CD4-positive, alpha-beta T cell treated with Interleukin-21 for 1 hour (primary cell): ENCODE results near the gene GATC.
"Not testable (repeated sequence)": the region's sequence is repeated elsewhere in the genome, so short reads cannot be mapped to it uniquely, and the experiment has no call there.

Experiments used
- DNase-seq: peaks from one replicate; pipeline ENCODE4 v3.0.0-alpha.2; 2020

Gene GATC

DNA sequence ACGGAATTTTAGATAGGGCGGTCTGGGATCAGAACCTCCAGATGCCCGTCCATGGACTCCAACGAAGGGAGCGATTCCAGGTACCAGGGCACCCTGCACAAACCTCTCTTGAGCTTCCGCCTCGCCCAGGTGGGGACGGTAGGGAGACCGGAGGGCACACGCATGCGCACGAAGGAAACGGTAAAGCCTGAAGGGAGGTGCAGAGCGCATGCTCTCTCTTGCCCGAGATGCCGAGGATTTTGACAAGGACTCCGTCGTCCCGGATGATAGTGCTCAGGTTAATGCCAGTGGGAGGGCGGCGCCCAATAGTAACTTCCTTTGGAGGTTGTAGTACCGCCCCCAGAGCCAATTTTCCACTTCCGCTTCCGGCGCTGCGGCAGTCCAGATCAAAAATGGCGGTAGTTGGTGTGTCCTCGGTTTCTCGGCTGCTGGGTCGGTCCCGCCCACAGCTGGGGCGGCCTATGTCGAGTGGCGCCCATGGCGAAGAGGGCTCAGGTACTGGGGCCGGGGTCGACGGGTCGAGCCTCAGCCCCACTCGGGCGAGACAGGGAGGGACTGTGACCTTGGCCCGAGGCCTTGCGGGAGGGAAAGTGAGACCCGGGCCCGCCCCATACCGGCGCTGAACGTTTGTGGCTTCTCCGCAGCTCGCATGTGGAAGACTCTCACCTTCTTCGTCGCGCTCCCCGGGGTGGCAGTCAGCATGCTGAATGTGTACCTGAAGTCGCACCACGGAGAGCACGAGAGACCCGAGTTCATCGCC is 8.3 kb upstream of the GATC start, which contains the start of gene COX6A1:
Gene COX6A1 (plus strand): TSS at position 379 of the 760 bp plus-strand sequence. CDS start 14 bp downstream, at position 393.
- peak; percentile 99 for DNase-seq

DNA sequence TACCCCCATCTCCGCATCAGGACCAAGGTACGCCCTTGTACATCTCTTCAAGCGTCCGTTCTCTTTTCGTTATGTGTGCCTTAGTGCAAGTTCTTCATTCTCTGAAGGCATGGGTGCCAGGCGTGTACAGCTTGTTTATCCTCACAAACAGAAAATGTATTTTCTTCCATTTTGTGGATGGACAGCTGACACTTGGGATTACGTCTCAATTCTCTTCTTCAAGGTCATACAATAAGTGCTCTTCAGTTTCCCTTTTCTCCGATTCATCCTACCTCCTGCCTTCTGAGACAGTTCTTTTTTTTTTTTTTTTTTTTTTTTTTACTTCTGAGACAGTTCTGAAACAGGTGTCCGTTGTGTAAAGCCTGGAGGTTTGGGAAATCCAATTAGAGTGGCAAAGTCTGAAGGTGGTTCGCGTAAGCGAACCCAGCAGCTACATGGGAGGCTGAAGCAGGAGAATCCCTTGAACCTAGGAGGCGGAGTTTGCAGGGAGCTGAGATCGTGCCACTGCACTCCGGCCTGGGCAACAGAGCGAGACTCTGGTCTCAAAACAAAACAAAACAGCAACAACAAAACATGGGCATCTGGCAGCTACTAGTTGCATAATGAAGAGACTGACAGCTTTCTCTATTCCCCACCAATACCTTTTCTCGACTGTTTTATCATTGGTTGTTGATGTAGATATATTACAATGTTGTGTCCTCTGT is 7.6 kb upstream of the GATC start:
- no peak for DNase-seq

DNA sequence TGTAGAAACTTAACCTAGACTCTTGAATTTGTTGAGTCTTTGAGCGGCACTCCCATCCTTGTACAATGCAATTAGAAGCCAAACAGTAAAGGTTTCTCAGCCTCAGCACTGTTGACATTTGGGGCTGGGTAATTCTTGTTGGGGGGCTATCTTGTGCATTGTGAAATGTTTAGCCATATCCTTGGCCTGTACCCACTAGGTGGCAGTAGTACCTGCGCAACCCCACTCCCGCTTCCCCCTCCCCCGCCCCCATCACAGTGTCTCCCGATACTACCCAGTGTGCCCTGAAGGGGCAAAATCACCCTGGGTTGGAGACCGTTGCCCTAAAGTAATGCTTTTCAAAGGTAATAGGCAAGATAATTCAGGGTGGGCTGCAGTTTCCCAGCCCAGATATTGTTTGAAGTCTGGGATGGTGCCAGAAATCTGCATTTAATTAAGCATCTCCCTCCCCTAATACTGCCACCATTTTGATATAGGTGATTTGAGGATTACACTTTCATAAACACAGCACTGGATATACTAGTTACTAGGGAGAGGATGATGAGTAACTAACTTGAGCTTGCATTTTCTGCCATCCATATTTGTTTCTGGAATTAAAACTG is 6.5 kb upstream of the GATC start:
- DNase-seq = peak; percentile 86

GRCh38 chr12:120444676-120445075 is 1.6 kb upstream of the GATC start:
- no peak for DNase-seq

DNA sequence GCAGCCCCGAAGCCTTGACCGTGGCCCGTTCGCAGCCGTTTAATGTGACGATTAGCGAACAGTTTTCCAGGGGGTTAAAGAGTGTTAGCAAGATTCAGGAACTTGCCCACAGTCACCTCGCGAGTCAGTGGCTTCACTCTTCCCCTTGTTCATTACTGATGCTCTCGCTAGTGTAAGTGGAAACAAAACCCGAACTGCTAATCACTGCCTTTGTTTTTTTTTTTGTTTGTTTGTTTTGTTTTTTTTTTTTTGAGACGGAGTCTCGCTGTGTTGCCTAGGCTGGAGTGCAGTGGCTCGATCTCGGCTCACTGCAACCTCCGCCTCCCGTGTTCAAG is 567 bp downstream of the GATC start:
- not testable (repeated sequence) for DNase-seq

DNA sequence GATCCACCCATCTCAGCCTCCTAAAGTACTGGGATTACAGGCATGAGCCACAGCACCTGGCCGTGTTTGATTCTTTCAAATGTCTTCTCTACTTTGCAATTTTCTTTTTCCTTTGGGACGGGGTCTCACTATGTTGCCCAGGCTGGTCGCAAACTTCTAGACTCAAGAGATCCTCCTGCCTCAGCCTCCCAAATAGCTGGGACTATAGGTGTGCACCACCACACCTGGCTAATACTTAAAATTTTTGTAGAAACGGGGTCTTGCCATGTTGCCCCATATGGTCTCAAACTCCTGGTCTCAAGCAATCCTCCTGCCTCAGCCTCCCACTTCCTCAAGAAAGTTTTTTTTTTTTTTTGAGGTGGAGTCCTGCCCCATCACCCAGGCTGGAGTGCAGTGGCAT is 1.7 kb downstream of the GATC start:
- DNase-seq = no peak

DNA sequence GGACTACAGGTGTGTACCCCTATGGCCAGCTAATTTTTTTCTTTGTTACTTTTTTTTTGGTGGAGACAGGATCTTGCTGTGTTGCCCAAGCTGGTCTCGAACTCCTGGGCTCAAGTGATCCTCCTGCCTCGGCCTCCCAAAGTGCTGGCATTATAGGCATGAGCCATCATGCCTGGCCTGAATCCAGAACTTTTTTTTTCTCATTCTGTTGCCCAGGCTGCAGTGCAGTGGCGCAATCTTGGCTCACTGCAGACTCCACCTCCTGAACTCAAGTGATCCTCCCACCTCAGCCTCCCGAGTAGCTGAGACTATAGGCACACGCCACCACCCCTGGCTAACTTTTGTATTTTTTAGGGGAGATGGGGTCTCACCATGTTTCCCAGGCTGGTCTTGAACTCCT is 6.3 kb downstream of the GATC start:
- DNase-seq = not testable (repeated sequence)

GRCh38 chr12:120453060-120453750 is 7.0 kb downstream of the GATC start:
- no peak for DNase-seq

- peak; percentile 60 for DNase-seq
These were observed 7.7 kb downstream of the GATC start for GRCh38 chr12:120453977-120454376.

DNA sequence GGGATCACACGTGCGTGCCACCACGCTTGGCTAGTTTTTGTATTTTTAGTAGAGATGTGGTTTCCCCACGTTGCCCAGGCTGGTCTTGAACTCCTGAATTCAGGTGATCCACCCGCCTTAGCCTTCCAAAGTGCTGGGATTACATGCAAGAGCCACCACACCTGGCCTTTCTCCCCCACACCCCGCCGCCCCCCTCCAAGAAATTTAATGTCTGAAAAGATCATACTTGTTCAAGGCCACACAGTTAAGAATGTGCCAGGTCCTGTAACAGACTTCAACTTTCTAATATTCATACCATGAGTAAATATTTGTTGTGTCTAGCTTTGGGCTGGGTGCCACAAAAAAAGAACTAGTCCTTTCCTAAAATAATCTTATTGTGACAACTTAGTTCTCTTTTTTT is 9.1 kb downstream of the GATC start:
- DNase-seq = no peak

DNA sequence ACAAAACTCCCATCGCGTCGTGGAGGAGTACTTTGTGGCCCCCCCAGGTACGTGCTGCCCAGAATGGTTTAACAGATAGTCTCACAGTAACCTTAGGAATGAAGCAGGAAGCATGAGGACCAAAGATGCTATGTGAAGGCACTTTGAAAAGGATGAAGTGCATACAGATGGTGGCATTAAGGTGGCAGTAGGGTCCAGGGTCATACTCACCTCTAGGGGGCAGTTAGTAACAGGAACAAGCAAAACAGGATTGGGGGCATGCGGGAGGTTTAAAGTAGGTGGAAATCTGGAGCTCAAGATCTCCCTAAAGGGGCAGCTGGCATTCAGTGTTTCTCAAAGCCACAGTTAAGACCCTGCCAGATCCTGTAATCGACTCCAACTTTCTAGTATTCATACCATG is 10.9 kb downstream of the GATC start:
- DNase-seq = peak; percentile 15

DNA sequence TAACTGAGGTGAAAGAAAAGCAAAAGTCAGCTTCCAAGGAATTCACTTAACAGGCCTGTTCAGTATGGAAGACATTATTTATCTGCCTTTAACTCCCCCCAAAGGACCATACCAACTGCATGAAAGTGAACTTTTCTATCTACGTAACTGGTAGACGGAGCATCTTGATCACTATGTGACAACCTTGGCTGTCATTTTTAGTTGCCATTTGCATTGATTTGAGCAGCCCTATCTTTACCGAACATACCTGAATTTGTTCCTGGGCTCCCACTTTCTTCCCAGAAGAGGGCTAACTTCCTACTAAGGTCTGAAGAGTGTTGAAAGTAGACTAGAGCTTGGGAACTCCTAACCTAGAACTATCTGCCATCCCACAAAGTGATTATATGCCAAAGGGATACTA is 13.9 kb downstream of the GATC start:
- no peak for DNase-seq

DNA sequence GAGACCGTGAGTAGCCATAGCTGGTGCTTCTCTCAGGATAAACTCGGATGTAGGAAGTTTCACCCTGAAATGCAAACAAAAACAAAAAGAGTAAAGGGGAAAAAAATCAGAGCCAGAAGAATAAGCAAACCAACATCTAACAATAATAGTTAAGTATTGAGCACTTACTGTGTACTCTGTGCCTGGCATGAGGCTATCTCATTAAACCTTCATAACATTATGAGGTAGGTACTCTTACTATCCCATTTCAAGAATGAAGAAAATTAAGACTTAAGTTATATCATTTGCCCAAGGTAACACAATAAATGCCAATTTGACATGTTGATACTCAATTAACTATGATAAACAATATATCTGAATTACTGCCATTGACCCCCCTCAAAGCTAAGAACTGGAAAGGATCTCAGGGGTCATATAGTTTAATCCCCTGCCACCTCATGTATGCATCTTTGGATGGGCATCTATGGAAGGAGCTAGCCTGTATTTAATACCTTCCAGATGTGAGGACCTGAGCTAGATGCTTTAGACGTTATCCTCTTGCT is 15.9 kb downstream of the GATC start:
- no peak for DNase-seq

- DNase-seq = no peak
These were observed 17.5 kb downstream of the GATC start for GRCh38 chr12:120463712-120464111.

- DNase-seq = no peak
These were observed 19.5 kb downstream of the GATC start for GRCh38 chr12:120465756-120466155.

DNA sequence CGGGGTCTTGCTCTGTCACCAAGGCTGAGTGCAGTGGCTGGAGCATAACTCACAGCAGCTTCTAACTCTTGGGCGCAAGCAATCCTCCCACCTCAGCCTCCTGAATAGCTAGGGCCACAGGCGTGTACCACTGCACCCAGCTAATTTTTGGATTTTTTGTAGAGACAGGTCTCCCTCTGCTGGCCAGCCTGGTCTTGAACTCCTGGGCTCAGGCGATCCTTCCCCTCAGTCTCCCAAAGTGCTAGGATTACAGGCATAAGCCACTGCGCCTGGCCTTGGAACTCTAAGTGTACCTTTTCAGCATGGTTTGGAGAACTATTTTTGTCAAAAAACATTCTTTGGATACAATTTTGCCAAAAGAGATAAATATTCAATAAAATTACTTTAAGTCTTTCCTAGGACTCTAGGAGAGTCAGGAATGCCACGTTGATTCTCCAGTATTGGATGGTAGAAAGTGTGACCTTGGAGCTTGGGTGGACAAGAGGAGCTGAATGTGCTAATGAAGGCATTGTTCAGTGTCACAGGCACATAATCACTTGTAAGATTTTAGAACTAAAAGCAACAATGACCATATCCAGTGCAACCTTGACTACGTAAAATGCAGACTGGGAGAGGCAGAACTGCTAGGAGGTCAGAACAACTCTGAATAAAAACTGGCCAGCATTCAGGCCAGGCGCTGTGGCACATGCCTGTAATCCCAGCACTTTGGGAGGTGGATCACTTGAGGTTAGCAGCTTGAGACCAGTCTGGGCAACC is 20.5 kb downstream of the GATC start:
- DNase-seq = peak; percentile 65

DNA sequence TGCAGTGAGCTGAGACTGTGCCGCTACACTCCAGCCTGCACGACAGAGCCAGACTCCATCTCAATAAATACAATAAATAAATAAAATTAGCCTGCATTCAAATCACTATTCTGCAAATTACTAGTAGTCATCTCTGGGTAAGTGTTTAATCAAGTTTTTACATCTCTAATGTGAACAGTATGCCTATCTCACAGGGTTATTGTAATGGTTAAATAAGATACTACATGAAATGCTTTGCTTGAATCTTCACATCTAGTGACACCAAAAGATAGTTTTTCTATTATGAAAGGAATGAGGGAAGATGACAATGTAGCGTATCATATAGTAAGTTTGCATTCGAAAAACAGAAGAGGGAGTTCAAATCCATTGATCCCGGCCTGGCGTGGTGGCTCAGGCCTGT is 21.2 kb downstream of the GATC start:
- DNase-seq = no peak

- peak; percentile 28 for DNase-seq
These were observed 22.1 kb downstream of the GATC start for GRCh38 chr12:120468325-120468820.

GRCh38 chr12:120468821-120469449 is 22.7 kb downstream of the GATC start:
- peak; percentile 59 for DNase-seq

- DNase-seq = peak; percentile 97
These were observed 23.4 kb downstream of the GATC start, which contains the start of gene SRSF9 for GRCh38 chr12:120469450-120470149. Gene SRSF9, minus strand, starts transcription at chr12:120469748. Its CDS starts 139 bp downstream, at chr12:120469609.
